Bronchial epithelial cell (primary cell): ENCODE data around the gene METRN. TPM values are rescaled to one million over a fixed set of nuclear protein-coding genes. Genes with fewer than 3 reads are reported as not detected.
A peak's percentile ranks its signal among the peaks of the same experiment; 100 is the strongest.

Source experiments
- DNase-seq: peaks from one replicate; pipeline ENCODE4 v3.0.0-alpha.2; 2010; ENCODE audit warnings: low read depth
- FAIRE-seq: peaks from 2 replicates; lab custom pipeline; 2011; peaks lifted over from hg19 to GRCh38; lab: Jason Lieb, UNC
- H3K27me3 ChIP-seq: 2 replicates; pipeline ENCODE4 v1.5.1; 2011; ENCODE audit warnings: low read length; ENCODE audit not compliant: control insufficient read depth, insufficient read depth
- H3K36me3 ChIP-seq: 2 replicates; pipeline ENCODE4 v1.5.1; 2011; ENCODE audit warnings: low read length; ENCODE audit not compliant: control insufficient read depth, insufficient read depth
- H3K4me3 ChIP-seq: 2 replicates; pipeline ENCODE4 v1.5.1; 2011; ENCODE audit warnings: mild to moderate bottlenecking, low read depth, low read length, control low read depth
- total RNA-seq: library from RNA; depleted of rRNA; stranded (reverse); fragments of >200 nt; gene quantifications from 2 replicates; pipeline ENCODE4 v1.2.1, GENCODE V29; 2014
- TF ChIP-seq, protein P1 (sequence below): IDR thresholded peaks from 2 replicates; pipeline ENCODE4 v1.5.1; 2011; ENCODE audit warnings: mild to moderate bottlenecking, moderate library complexity, low read length, control low read depth, inconsistent platforms; ENCODE audit not compliant: insufficient read depth, severe bottlenecking

Gene METRN
- total RNA-seq, 1 donor from 2014 or later: 63.7 TPM

DNA sequence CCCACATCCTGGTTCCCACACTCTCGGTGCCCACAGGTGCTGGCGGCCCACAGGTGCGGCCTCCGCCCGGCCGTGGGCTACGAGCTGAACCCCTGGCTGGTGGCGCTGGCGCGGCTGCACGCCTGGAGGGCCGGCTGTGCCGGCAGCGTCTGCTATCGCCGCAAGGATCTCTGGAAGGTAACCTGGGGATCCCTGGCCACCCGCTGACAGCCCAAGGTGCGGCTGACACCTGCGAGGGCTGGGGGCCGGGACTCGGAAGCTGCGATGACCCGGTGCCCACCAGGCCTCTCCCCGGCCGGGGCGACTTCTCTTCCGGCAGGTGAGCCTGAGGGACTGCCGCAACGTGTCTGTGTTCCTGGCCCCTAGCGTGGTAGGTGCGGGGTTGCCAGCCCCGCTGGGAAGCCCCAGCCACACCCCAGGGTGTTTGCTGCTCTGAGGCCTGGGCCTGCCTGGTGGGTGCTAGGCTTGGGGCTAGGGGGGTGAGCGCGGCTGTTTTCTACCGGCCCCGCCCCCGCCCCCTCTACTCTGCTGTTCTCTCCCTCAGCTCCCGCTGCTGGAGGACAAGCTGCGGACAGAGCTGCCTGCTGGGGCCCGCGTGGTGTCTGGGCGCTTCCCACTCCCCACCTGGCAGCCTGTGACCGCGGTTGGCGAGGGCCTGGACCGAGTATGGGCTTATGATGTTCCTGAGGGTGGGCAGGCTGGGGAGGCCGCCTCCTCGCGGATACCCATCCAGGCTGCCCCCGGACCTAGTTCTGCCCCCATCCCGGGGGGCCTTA lies 7.0 kb downstream of the METRN start:
- TF ChIP-seq, protein P1, sequence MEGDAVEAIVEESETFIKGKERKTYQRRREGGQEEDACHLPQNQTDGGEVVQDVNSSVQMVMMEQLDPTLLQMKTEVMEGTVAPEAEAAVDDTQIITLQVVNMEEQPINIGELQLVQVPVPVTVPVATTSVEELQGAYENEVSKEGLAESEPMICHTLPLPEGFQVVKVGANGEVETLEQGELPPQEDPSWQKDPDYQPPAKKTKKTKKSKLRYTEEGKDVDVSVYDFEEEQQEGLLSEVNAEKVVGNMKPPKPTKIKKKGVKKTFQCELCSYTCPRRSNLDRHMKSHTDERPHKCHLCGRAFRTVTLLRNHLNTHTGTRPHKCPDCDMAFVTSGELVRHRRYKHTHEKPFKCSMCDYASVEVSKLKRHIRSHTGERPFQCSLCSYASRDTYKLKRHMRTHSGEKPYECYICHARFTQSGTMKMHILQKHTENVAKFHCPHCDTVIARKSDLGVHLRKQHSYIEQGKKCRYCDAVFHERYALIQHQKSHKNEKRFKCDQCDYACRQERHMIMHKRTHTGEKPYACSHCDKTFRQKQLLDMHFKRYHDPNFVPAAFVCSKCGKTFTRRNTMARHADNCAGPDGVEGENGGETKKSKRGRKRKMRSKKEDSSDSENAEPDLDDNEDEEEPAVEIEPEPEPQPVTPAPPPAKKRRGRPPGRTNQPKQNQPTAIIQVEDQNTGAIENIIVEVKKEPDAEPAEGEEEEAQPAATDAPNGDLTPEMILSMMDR: no peak
- H3K4me3 ChIP-seq: peak overlapping the region; percentile 87
- peaks cover 2% of the 10 kb centered on the region for H3K36me3 ChIP-seq
- no peak for DNase-seq
- H3K27me3 ChIP-seq: no peaks in the 10 kb centered on the region
- no peak for FAIRE-seq

DNA sequence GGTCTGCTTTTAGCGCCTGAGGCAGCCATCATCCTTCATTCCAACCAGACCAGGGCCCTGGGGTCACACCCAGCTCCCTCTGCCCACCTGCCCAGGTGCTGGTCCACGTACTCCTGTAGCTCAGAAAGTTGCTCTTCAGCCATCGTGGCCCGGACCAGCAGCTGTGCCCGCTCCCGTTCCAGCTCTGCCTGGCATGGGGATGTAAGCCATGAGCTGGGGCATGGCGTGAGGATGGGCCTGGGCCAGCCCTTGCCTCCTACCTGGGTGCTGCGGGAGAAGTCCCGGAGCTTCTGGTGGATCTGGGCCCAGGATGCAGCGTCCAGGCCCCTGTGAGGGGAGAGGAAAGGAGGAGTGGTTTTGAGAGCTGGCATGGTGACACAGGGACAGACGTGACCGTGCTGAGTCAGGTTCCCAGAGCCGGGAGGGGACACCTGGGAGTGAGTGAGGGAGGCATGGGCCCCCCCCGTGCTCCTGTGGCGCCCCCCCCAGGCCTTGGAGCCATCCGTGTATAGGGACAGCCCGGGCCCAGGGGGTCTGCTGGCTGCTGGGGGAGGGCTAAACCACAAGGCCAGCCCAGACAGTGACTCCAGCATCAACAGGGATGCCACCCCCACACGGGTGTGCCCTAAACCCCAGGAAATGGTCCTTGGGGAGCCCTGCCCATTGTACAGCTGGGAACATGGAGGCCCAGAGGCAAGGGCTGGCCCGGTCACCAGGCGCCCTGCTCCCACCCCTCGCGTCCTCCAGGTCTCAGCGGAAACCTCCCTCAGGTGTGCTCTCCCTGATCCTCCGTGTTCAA lies 8.1 kb downstream of the METRN start:
- TF ChIP-seq, protein P1: no peak

DNA sequence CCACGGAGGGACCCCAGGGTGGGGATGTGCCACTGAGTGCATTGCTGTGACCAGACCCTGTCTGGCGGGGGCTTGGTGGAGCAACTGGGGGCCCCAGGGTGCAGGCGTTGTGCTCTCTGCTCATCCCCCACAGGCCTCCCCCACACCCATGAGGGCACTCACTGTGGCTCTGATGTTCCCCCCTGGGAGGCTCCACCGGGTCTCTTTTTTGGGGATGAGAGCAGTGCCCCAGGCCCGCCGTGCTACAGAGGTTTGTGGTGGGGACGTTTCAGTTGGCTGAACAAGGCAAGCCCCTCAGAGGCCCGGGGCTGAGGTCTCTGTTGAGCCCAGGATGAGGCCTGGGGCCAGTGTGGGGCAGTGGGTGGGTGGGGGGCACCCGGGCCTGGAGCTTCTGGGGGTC lies 8.8 kb downstream of the METRN start:
- Histone ChIP-seq H3K4me3 (no peak overlapping the region), H3K27me3 (no peaks in the 10 kb centered on the region), H3K36me3 (peaks cover 2% of the 10 kb centered on the region)
- DNase-seq (no peak), FAIRE-seq (no peak)
- TF ChIP-seq, protein P1: no peak

More for the DNA sequence above, 8.1 kb downstream of the METRN start:
- Histone ChIP-seq H3K36me3 (peaks cover 2% of the 10 kb centered on the region), H3K27me3 (no peaks in the 10 kb centered on the region), H3K4me3 (no peak overlapping the region)
- DNase-seq (no peak), FAIRE-seq (no peak)

DNA sequence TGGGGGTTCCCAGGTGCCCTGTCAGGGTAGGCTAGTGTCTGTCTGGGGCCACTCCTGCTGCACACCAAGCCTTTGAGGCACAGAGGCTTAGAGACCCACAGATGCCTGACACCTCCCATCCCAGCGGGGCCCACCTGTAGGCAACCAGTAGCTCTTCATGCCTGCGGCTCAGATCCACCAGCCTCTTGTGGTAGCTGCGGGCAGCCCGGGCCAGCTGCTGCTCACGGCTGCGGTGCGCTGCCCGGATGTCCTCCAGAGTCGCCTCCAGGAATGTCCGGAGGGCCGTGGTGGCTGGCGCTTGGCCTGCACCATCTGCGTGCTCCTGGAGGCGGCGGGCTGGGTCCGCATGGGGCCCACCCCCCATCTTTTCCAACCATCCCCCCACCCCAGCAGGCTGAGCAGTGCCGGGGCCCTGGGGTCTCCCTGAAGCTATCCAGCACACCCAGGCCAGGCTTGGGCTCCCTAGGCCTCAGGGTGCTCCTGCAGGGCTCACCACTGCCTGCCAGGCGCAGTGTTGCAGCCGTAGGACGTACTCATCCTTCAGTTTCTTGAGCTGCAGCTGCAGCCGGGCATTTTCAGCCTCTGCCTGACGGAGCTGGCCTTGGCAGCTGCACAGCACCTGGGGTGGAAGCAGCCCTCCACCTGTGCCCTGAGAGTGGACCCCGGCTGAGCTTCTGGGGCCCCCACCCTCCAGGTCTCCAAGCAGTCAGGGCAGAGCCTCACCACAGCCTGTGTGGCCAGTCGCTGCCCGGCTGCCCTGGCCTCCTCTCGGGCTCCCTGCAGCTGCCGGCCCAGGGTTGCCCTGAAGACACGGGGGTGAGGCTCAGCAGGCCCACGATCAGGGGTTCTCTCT lies 9.5 kb downstream of the METRN start:
- FAIRE-seq: no peak
- TF ChIP-seq, protein P1: no peak

DNA sequence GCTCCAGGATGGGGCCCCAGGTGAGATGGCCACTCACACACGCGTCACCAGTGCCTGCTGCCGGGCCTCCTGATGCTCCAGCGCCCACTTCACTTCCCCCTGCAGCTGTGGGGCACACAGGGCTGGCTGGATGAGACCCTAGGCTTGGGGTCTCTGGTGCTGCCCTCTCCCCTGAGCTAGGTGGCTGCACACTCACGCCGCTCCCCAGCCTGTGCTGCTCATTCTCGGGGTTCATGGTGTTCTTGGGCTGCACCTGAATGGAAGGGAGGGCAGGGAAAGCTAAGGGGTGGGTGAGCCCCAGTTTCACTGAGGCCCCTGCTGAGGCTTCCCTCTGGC lies 10.1 kb downstream of the METRN start:
- no peak for FAIRE-seq
- no peak for DNase-seq
- TF ChIP-seq, protein P1: no peak
- H3K27me3 ChIP-seq: no peaks in the 10 kb centered on the region
- no peak overlapping the region for H3K4me3 ChIP-seq
- H3K36me3 ChIP-seq: peaks cover 2% of the 10 kb centered on the region

More for the DNA sequence above, 9.5 kb downstream of the METRN start:
- Histone ChIP-seq H3K27me3 (no peaks in the 10 kb centered on the region), H3K4me3 (no peak overlapping the region), H3K36me3 (peaks cover 2% of the 10 kb centered on the region)
- DNase-seq: no peak
